ENCODE results near the gene PDZD2. TPM values are rescaled to one million over a fixed set of nuclear protein-coding genes. Genes with fewer than 3 reads are reported as not detected.

PDZD2 gene
- total and polyA plus RNA-seq, 8 donors: under 0.01 to 61.3 (median 5.8) TPM

GRCh38 chr5:31962871-31963307 lies 324.0 kb downstream of the PDZD2 start:
- WGBS, 5 donors: 7 to 16% (median 10%) methylated on average over 3 of the region's 3 CpGs

GRCh38 chr5:31963358-31964006 lies 324.6 kb downstream of the PDZD2 start:
- no peak overlapping the region for H3K4me3 ChIP-seq
- intact Hi-C loops (cut with DNase I; ENCODE audit: low total_unique reads): no loop called here
- TF ChIP-seq POLR2AphosphoS5 (IDR thresholded peaks at IDR 0.05) (no peak), EP300 (IDR thresholded peaks at IDR 0.05) (no peak), POLR2A (IDR thresholded peaks at IDR 0.05) (no peak), CTCF (IDR thresholded peaks at IDR 0.05) (no peak)

More at GRCh38 chr5:31962871-31963307, 324.0 kb downstream of the PDZD2 start:
- intact Hi-C loops (cut with DNase I; ENCODE audit: low total_unique reads): no loop called here
- peaks cover 7 to 21% (median 19%) of the 10 kb centered on the region in 4 donors for H3K4me1 ChIP-seq
- H3K27ac ChIP-seq: peak overlapping the region in 3 of 5 donors; percentile 26 to 63 (median 41)
- H3K36me3 ChIP-seq: no peaks in the 10 kb centered on the region
- no peaks in the 10 kb centered on the region for H3K9me3 ChIP-seq
- TF ChIP-seq POLR2A (IDR thresholded peaks at IDR 0.05): no peak
- TF ChIP-seq EP300 (IDR thresholded peaks at IDR 0.05): no peak
- TF ChIP-seq CTCF (IDR thresholded peaks at IDR 0.05): no peak
- peak in 1 of 2 donors; percentile 25 for DNase-seq
- no peaks in the 10 kb centered on the region for H3K27me3 ChIP-seq
- no peak overlapping the region for H3K4me3 ChIP-seq

GRCh38 chr5:31964007-31964360 lies 325.1 kb downstream of the PDZD2 start:
- WGBS, 5 donors: 78 to 92% (median 86%) methylated on average over 2 of the region's 2 CpGs
- Histone ChIP-seq H3K9me3 (no peaks in the 10 kb centered on the region), H3K36me3 (no peaks in the 10 kb centered on the region), H3K27ac (peak overlapping the region in 2 of 5 donors; percentile 41 to 63), H3K4me3 (no peak overlapping the region), H3K27me3 (no peaks in the 10 kb centered on the region), H3K4me1 (peaks cover 7 to 21% (median 19%) of the 10 kb centered on the region in 4 donors)
- no peak for DNase-seq
- TF ChIP-seq POLR2A (IDR thresholded peaks at IDR 0.05) (no peak), CTCF (IDR thresholded peaks at IDR 0.05) (no peak), POLR2AphosphoS5 (IDR thresholded peaks at IDR 0.05) (no peak), EP300 (IDR thresholded peaks at IDR 0.05) (no peak)
- intact Hi-C loops (cut with DNase I; ENCODE audit: low total_unique reads): no loop called here

More at GRCh38 chr5:31963358-31964006, 324.6 kb downstream of the PDZD2 start:
- Histone ChIP-seq H3K9me3 (no peaks in the 10 kb centered on the region), H3K27ac (peak overlapping the region in 3 of 5 donors; percentile 26 to 63 (median 41)), H3K36me3 (no peaks in the 10 kb centered on the region), H3K27me3 (no peaks in the 10 kb centered on the region), H3K4me1 (peaks cover 7 to 21% (median 19%) of the 10 kb centered on the region in 4 donors)
- 57 to 70% (median 60%) methylated on average over 12 to 13 of the region's 13 CpGs for whole genome bisulfite sequencing, 5 donors
- no peak for DNase-seq

GRCh38 chr5:31965227-31965626 lies 326.3 kb downstream of the PDZD2 start:
- H3K27ac ChIP-seq: no peak overlapping the region
- H3K36me3 ChIP-seq: no peaks in the 10 kb centered on the region
- no peaks in the 10 kb centered on the region for H3K27me3 ChIP-seq
- DNase-seq: no peak
- intact Hi-C loops (cut with DNase I; ENCODE audit: low total_unique reads): no loop called here
- H3K9me3 ChIP-seq: no peaks in the 10 kb centered on the region
- 83 to 89% (median 87%) methylated on average over 6 of the region's 6 CpGs for WGBS, 5 donors
- no peak overlapping the region for H3K4me3 ChIP-seq
- H3K4me1 ChIP-seq: peaks cover 7 to 21% (median 19%) of the 10 kb centered on the region in 4 donors
- TF ChIP-seq POLR2A (IDR thresholded peaks at IDR 0.05): no peak
- TF ChIP-seq EP300 (IDR thresholded peaks at IDR 0.05): no peak
- TF ChIP-seq CTCF (IDR thresholded peaks at IDR 0.05): no peak
- TF ChIP-seq POLR2AphosphoS5 (IDR thresholded peaks at IDR 0.05): no peak

All from stomach (tissue), 9 donors.